GM19324 (cell line): Measurements from ENCODE around the gene CAMKK1.

Experiments
- ATAC-seq: cut with Tn5 transposase; IDR thresholded peaks from one replicate; pipeline ENCODE4 v1.9.1; 2021; ENCODE audit warnings: mild to moderate bottlenecking, moderate library complexity; ENCODE audit not compliant: unreplicated experiment, low FRiP score

CAMKK1 gene

GRCh38 chr17:3893003-3893719 lies at the start of gene CAMKK1:
CAMKK1 (minus strand) TSS chr17:3893053; CDS start chr17:3885687, 7,366 bp downstream.
- peak; percentile 90 for ATAC-seq

DNA sequence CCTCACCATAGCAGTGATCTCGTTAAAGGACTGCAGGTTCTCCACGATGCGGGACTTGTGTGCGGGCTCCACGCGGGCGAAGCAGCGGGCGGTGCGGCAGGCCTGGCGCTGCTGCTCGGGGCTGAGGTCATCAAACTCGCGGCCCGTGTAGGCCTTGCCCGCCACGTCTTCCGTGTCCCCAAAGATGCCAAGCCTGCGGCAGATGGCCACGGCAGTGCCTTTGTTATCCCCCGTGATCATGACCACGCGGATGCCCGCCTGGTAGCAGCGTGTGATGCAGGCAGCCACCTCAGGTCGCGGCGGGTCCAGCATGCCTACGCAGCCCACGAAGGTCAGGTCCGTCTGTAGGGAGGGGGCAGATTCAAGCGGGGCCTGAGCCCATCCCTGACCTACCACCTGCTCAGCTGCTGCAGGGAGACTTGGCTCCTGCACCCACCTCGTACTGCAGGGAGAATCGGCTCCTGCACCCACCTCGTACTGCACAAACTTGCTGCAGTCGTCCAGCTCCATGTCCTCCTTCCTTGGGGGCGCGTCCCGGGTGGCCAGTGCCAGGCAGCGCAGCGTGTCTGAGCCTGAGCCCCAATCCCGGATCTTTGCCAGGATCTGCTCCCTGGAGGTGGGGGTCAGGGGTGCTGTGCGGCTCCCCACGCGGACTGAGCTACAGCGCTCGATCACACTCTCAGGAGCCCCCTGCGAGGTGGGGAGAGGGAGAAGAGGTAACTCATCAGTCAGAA lies 48.3 kb upstream of the CAMKK1 start:
- ATAC-seq = no peak

- no peak for ATAC-seq
Measured at GRCh38 chr17:3937359-3937758, 44.5 kb upstream of the CAMKK1 start.

DNA sequence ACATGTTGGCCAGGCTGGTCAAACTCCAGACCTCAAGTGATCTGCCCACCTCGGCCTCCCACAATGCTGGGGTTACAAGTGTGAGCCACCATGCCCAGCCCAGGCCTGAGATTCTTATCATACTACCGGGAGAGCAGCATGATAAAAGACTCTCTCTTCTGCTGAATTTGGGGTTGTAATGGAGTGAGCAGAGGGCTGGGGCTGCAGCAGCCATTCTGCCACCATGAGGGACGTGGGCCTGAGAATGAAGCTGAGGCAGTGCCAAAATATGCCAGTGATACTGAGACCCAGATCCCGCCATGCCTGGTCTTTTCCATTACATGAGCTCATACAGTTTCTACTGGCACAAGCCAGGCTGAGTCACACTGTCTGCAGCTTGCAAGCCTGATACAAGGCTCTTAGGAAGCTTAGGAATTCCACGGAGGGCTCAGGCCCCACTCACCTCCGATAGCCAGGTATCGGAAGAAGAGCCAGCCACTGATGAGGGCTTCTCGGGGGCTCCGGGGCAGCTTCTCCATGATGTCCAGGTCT lies 43.0 kb upstream of the CAMKK1 start:
- no peak for ATAC-seq

DNA sequence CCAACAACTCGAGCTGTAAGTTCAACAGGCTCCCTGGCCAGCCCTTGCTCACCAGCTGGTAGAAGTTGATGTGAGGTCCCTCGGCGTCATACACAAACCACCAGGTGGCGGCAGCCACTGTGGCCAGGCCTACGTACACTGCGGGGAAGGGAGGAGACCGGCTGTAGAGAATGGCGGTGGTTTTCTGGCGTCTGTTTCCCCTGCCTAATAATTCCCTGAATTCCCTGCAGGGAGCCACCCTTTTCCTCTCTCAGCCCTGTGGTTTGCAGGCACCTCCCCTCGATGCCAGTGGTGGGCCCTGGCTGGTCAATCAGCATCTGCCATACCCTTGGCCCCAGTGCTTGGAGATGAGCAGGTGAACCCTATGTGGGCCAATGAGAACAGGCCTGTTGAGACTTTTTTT lies 42.3 kb upstream of the CAMKK1 start:
- ATAC-seq = no peak

GRCh38 chr17:3929764-3930163 lies 36.9 kb upstream of the CAMKK1 start:
- ATAC-seq = no peak

GRCh38 chr17:3929181-3929580 lies 36.3 kb upstream of the CAMKK1 start:
- ATAC-seq = no peak

DNA sequence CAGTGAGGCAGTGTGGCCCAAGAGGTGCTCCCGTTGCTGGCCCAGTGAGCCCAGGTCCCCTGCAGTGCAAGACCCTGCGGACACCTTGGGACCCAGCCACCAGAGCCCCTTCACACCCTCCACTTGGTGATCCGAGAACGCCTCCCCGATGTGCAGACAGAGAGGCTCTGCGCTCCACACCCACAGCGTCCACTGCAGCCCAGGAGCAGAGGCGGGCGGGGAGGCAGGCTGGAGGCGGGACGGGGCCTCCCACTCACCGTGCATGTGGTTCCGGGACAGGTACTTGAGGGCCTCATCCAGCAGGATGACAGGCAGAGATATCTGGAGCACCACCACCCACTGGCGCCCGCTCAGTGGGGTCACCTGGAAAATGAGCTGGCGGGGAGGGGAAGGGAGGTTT lies 35.6 kb upstream of the CAMKK1 start:
- no peak for ATAC-seq

DNA sequence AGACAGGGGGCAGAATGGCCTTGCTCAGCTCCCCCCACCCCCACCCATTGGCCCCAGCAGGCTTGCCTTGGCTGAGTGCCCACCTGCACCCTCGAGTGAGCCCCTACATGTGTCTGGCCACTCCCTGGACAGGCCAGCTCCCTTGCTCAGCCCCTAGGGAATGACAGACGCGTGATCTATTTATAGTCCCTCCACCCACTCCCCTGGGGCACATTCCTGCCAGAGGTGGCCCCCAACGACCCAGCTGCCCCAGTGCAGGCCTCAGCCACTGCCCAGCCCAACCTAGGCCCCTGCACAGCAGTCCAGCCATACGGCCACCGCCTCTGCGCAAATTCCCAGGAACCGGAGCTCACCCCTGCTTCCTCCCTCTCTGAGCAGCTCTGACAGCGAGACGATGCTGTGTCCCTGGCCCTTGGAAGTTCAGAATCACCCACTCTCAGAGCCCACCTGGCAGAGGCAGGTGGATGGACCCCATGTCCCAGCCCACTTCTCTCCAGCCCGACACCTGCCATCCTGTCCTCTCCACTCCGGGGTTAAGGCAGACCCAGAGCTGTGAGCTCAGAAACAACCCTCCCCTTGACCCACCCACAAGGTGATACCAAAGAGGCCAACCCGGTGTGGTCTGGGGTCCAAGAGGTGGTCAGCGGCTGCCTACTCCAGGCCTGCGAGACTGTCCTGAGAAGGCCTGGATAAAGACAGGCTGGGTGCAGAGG lies 34.9 kb upstream of the CAMKK1 start:
- no peak for ATAC-seq

GRCh38 chr17:3926860-3927627 lies 34.2 kb upstream of the CAMKK1 start:
- ATAC-seq = no peak

DNA sequence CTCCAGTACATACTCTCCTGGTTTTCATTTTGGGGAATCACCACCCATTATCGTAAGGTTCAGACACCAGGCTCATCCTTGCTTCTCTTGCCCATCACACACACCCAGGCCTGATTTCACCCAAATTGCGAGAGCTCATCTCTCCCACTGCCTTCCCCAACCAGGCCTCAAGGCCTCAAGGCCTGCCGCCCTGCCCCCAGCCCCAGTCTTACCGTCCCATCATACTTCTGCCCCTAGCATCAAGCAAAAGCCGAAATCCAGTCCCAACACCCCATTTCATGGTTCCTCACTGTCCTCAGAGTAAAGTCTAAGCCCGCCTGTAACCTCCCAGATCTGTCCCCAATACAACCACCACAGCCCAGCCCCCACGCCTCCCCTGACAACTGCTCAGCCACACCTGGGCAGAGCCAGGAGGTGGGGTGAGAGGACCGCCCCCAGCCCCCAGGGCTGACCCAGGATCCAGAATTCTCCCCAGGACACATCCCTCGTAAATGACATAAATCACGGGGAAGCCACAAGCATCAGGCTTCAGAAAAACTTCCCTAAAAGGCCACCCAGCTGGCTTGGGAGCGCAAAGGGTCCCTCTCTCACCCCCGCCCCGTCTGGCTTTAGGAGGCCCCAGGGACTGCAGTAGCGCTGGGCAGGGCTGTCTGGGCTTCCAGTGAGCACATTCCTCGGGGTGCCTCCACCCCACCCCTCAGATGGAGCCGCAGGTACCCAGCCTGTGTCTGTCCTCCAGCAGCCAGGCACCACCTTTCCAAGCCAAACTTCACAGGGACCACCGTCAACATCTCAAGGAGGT lies 33.0 kb upstream of the CAMKK1 start:
- no peak for ATAC-seq

GRCh38 chr17:3924512-3925350 lies 31.9 kb upstream of the CAMKK1 start:
- ATAC-seq = no peak

DNA sequence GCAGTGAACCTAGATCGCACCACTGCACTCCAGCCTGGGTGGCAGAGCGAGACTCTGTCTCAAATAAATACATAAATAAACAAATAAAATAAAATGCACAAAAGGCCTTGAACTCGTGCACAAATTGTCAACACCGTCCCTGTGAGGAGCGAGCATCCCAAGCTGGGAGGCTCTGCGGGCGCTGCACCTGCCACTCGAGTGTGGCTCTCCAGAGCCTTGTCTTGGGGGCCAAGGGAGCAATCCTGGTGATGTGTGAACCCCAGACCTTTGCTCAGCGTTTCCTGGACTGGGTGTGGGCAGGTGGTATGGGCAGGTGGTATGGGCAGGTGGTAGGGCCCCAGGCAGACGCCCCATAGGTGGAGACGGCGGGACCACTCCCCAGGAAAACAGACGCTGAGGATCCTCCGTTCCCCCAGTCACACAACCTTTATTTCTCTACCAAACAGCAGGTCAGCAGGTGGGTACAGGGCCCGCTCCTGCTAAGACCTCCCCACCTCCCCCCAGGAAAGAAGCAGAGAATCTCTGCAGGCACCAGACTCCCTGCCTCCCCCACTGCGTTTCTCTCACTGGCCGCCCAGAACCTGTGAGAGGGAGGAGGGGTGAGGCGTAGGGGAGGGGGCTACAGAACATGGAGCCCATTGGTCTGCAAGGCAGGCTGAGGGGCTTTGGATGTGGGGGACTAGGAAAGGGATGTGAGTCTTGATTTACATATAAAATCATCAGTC lies 30.8 kb upstream of the CAMKK1 start:
- no peak for ATAC-seq

- ATAC-seq = no peak
Measured at GRCh38 chr17:3922765-3923164, 29.9 kb upstream of the CAMKK1 start.

- ATAC-seq = no peak
Measured at GRCh38 chr17:3921502-3922319, 28.9 kb upstream of the CAMKK1 start.

- no peak for ATAC-seq
Measured at GRCh38 chr17:3921006-3921405, 28.2 kb upstream of the CAMKK1 start.

GRCh38 chr17:3919123-3919624 lies 26.3 kb upstream of the CAMKK1 start:
- ATAC-seq = no peak
